AG09319 (cell line): ENCODE data around the gene BCO2.

Experiments
- DNase-seq: peaks from one replicate; pipeline ENCODE4 v3.0.0-alpha.2; 2010; ENCODE audit warnings: low read depth; ENCODE audit errors: extremely low read depth
- TF ChIP-seq, protein P1 (sequence below): IDR thresholded peaks from 2 replicates; pipeline ENCODE4 v1.5.1; 2011; ENCODE audit warnings: low read depth, mild to moderate bottlenecking, inconsistent platforms, low read length, moderate library complexity

Gene BCO2, protein sequence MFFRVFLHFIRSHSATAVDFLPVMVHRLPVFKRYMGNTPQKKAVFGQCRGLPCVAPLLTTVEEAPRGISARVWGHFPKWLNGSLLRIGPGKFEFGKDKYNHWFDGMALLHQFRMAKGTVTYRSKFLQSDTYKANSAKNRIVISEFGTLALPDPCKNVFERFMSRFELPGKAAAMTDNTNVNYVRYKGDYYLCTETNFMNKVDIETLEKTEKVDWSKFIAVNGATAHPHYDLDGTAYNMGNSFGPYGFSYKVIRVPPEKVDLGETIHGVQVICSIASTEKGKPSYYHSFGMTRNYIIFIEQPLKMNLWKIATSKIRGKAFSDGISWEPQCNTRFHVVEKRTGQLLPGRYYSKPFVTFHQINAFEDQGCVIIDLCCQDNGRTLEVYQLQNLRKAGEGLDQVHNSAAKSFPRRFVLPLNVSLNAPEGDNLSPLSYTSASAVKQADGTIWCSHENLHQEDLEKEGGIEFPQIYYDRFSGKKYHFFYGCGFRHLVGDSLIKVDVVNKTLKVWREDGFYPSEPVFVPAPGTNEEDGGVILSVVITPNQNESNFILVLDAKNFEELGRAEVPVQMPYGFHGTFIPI

DNA sequence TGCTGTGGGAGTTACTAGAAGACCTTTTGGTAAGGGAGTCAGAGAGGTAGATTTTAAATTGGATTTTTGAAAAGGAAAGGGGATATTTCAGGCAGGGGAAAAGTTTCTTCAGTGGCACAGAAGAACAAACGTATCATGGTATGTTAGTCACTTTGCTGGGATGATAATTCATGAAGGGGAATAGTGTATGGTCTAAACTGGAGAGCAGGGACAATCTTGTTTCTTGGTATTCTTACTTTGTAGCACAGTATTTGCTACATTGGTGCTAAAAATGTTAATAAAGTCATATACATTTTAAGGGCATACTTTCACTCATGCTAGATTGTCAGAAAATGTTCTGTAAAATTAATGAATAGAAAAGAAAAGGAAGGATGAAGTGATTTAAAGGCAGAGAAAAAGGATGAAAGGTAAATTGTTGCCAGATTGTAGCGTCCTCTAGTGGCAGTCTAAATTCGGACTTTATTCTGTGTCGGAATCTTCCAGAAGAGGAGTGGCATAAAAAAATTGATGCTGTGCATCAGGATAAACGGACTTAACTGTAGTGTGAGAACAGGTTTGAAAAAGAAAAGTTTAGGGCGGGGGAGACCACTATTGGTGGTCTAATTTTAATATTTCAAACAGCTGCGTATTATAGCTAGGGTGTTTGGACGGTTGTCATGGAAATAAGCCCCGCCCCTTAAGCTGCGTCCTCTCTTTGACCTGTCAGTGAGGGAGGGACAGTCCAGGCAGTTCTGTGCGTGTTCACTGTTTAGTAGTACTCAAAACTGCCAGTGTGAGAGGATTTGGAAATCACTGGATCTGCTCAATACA lies at the start of gene BCO2:
Gene BCO2 (plus strand): TSS at position 724 of the 810 bp plus-strand sequence. CDS start 90 bp downstream, outside the sequence.
- peak; percentile 34 for DNase-seq
- TF ChIP-seq, protein P1, sequence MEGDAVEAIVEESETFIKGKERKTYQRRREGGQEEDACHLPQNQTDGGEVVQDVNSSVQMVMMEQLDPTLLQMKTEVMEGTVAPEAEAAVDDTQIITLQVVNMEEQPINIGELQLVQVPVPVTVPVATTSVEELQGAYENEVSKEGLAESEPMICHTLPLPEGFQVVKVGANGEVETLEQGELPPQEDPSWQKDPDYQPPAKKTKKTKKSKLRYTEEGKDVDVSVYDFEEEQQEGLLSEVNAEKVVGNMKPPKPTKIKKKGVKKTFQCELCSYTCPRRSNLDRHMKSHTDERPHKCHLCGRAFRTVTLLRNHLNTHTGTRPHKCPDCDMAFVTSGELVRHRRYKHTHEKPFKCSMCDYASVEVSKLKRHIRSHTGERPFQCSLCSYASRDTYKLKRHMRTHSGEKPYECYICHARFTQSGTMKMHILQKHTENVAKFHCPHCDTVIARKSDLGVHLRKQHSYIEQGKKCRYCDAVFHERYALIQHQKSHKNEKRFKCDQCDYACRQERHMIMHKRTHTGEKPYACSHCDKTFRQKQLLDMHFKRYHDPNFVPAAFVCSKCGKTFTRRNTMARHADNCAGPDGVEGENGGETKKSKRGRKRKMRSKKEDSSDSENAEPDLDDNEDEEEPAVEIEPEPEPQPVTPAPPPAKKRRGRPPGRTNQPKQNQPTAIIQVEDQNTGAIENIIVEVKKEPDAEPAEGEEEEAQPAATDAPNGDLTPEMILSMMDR = peak; percentile 73

DNA sequence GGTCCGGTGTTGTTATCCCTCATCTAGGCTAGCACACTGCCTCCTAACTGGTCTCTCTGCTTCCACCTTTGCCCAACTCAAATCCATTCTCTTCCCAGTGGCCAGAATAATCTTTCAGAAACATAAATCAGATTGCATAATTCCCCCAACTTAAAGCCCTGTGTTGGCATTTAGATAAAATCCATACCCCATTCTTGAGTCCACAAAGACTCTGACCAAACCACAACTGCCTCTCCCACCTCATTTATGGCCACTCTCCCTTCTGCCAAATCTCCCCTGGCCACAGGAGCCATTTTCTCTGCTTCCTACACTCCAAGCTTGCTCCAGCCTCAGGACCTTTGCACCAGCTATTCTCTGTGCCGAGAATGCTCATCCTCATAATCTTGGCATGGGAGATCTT lies 48.3 kb upstream of the BCO2 start:
- TF ChIP-seq, protein P1 = no peak
- DNase-seq = no peak

DNA sequence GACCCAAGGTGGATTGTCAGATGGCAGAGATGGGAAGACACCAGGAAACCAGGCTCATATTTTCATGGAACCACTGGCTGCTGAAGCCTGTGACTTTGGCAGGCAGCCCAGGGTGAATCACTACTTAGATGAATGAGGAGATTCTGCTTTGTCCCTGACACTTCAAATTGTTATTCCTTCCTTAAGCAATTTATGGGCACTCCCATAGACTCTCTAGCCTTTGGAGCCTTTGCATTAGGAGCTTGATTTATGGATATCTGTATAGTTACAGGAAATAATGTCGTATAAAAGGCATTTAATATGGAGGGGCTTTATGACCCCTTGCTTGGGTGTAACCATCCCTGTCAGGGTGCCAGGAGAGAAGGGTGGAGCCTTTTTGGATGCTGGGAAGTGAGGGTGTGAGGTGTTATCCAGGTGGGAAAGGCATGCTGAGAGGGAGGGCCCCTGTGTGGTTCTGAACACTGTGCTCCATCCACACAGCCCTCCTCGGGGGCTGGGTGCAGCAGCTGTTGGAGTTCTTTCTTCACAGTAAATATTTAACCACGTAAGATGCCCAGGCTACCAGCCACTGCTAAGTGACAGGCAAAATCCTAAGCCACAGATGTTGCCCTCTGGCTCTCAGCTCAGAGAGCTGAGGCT lies 46.7 kb upstream of the BCO2 start:
- DNase-seq = peak; percentile 2
- TF ChIP-seq, protein P1 = no peak

DNA sequence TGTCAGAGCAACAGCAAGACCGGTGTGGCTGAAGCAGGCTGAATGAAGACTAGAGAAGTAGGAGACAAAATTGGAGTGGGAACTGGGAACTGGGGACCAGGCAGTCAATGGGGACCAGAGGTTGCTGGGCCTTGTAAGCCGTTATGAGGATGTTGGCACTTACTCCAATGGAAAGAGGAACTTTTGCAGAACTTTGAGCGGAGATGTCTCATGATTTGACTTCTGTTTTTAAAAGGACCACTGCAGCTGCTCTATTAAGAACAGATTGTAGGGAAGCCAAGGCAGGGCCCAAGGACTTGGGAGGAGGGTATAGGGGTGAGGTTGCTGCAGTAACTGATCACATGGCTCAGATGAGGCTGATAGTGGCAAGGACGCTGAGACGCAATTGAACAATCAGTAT lies 45.7 kb upstream of the BCO2 start:
- no peak for DNase-seq
- TF ChIP-seq, protein P1 = no peak

DNA sequence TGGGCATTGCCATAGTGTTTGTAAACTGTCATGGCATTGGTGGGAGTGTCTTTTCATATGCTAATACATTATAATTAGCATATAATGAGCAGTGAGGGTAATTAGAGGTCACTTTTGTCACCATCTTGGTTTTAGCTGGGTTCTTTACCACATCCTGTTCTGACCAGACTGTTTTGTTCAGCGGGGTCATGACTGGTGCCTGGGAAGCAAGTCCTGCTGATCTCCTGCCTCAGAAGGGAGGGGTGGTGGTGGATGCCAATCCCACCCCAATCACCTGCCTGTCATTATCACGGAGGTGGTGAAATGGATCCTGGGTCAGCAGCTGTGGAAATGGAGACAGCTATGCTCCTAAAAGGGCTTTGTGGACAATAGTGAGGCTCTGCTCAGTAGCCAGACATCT lies 42.6 kb upstream of the BCO2 start:
- DNase-seq = no peak
- TF ChIP-seq, protein P1 = no peak

DNA sequence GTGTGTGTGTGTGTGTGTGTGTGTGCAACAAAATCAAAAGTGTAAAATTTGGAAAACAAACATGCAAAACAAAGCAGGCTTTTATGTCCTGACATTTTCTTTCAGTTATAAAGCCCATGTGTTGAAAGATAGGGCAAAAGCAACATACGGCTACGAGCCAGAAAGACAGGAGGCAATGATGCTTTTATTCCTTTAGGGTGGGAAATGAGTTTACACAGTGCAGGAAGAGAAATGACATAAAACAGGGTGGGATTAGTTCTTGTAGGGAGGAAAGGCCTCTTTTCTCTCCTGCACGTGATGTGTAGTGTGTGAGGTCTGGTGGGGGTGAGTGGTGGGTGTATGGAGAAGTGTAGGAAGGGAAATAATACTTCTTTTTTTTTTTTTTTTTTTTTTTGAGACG lies 40.8 kb upstream of the BCO2 start:
- no peak for DNase-seq
- TF ChIP-seq, protein P1 = no peak

DNA sequence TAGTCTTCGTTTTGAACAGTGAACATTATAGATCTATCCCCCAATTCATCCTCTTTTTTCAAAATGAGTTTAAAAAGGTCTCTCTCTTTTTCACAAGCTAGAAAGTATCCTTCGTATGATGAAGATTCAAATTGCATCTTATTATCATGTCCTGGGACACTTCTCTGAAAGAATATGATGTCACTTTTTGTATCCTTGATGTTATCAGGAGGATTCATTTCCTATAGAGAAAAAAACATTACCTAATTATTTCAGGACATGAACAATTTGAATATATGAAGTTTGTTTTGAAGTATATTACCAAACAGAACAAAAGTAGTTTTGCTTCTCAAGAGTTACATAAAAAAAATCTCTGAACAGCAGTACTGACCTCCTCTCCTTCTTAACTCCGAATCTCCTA lies 31.7 kb upstream of the BCO2 start:
- no peak for DNase-seq
- TF ChIP-seq, protein P1 = no peak
